PC-3 (cell line): ENCODE data around the gene ADCY5. TPM values are rescaled to one million over a fixed set of nuclear protein-coding genes. Genes with fewer than 3 reads are reported as not detected.
"Not testable (repeated sequence)": the region's sequence is repeated elsewhere in the genome, so short reads cannot be mapped to it uniquely, and the experiment has no call there.

Experiments
- ATAC-seq: fragments of 200-7000 bp; cut with Tn5 transposase; 2 replicates; pipeline ENCODE4 v1.9.1; 2020; ENCODE audit warnings: mild to moderate bottlenecking, moderate library complexity
- BruUV-seq: library from RNA; stranded (reverse); fragments of 400-500 nt; replicated peaks from 2 replicates; lab custom pipeline; 2021; lab: Mats Ljungman, UMichigan
- CTCF ChIA-PET: fragments of 300-600 bp; sonication (Branson Sonifier 250); formaldehyde crosslinking; loops from one replicate; lab custom pipeline; 2022; ENCODE audit warnings: antibody characterized with exemption; lab: Charles Lee
- POLR2A ChIA-PET: fragments of 300-600 bp; sonication (Branson Sonifier 250); formaldehyde crosslinking; loops from one replicate; lab custom pipeline; 2022; ENCODE audit warnings: antibody characterized with exemption; ENCODE audit not compliant: unreplicated experiment; lab: Charles Lee
- DNase-seq: peaks from one replicate; pipeline ENCODE4 v3.0.0-alpha.2; 2015
- H2AFZ ChIP-seq: fragments of 300-600 bp; sonication (generic); 2 replicates; pipeline ENCODE4 v1.6.0; 2016; ENCODE audit warnings: antibody characterized with exemption, low read length
- H3F3A ChIP-seq: fragments of 300-600 bp; sonication (generic); one replicate; pipeline ENCODE4 v1.6.0; 2017; ENCODE audit warnings: antibody characterized with exemption, low read length, control low read depth, mild to moderate bottlenecking; ENCODE audit not compliant: unreplicated experiment
- H3K27ac ChIP-seq: fragments of 300-600 bp; sonication (generic); 2 replicates; pipeline ENCODE4 v1.5.1; 2016; ENCODE audit warnings: mild to moderate bottlenecking, low read length
- H3K27me3 ChIP-seq: fragments of 300-600 bp; sonication (generic); 2 replicates; pipeline ENCODE4 v1.6.1; 2016; ENCODE audit warnings: low read length, mixed read lengths
- H3K36me3 ChIP-seq: fragments of 300-600 bp; sonication (generic); 2 replicates; pipeline ENCODE4 v1.6.1; 2016; ENCODE audit warnings: low read depth, mixed run types, low read length, mixed read lengths
- H3K4me1 ChIP-seq: fragments of 300-600 bp; sonication (generic); 2 replicates; pipeline ENCODE4 v1.5.1; 2016; ENCODE audit warnings: low read length; ENCODE audit not compliant: insufficient read depth
- H3K4me2 ChIP-seq: fragments of 300-600 bp; sonication (generic); 2 replicates; pipeline ENCODE4 v1.6.0; 2016; ENCODE audit warnings: low read length
- H3K4me3 ChIP-seq: fragments of 300-600 bp; sonication (generic); 2 replicates; pipeline ENCODE4 v1.5.1; 2016; ENCODE audit warnings: mild to moderate bottlenecking, low read length, mixed read lengths
- H3K79me2 ChIP-seq: fragments of 300-600 bp; sonication (generic); 2 replicates; pipeline ENCODE4 v1.6.1; 2017; ENCODE audit warnings: low read length, mixed read lengths
- H3K9ac ChIP-seq: fragments of 300-600 bp; sonication (generic); 2 replicates; pipeline ENCODE4 v1.6.0; 2016; ENCODE audit warnings: mild to moderate bottlenecking, low read length
- H3K9me2 ChIP-seq: fragments of 300-600 bp; sonication (generic); replicated peaks from 2 replicates; pipeline ENCODE4 v1.6.1; 2016; ENCODE audit warnings: mixed run types, low read length, mixed read lengths
- H3K9me3 ChIP-seq: fragments of 300-600 bp; sonication (generic); 2 replicates; pipeline ENCODE4 v1.6.1; 2016; ENCODE audit warnings: low read length, mixed read lengths
- H4K20me1 ChIP-seq: fragments of 300-600 bp; sonication (generic); 2 replicates; pipeline ENCODE4 v1.6.1; 2016; ENCODE audit warnings: low read length, mixed read lengths
- EZH2 ChIP-seq: fragments of 300-600 bp; sonication (generic); IDR thresholded peaks from one replicate; pipeline ENCODE4 v1.6.1; 2017; ENCODE audit warnings: antibody characterized with exemption, mild to moderate bottlenecking, low read length; ENCODE audit not compliant: unreplicated experiment
- EZH2phosphoT487 ChIP-seq: fragments of 300-600 bp; sonication (generic); IDR thresholded peaks from 2 replicates; pipeline ENCODE4 v1.6.1; 2018; ENCODE audit warnings: mild to moderate bottlenecking, antibody characterized with exemption, low read length, borderline replicate concordance
- intact Hi-C: fragments of 100-400 bp; cut with micrococcal nuclease; formaldehyde crosslinking; loops from 2 replicates; pipeline ENCODE4 v1.9.0; 2023
- total RNA-seq: library from RNA; depleted of rRNA; stranded (reverse); fragments of >200 nt; gene quantifications from 2 replicates; pipeline ENCODE4 v1.2.3, GENCODE V29; 2014
- TF ChIP-seq, protein P1 (sequence below): fragments of 300-600 bp; sonication (generic); conservative IDR thresholded peaks from 2 replicates; pipeline ENCODE4 v1.5.1; 2017; ENCODE audit warnings: antibody characterized with exemption, low read depth, mild to moderate bottlenecking, low read length

Gene ADCY5
- total RNA-seq, 1 experiment from 2014 or later, result not detected

- DNase-seq, result peak; percentile 84
- H3K9ac ChIP-seq, result no peak overlapping the region
- H3K27ac ChIP-seq, result no peak overlapping the region
- no peaks in the 10 kb centered on the region for H3K27me3 ChIP-seq
- BruUV-seq, result no TSS peak
- H3K9me3 ChIP-seq, result no peaks in the 10 kb centered on the region
- POLR2A ChIA-PET, result no interaction called here
- H3F3A ChIP-seq, result no peaks in the 10 kb centered on the region
- intact Hi-C loops, result loop anchor here (1.0 to 5.0 kb wide), 2 partner anchors 68 to 160 kb away; no protein-coding TSS in a partner anchor
- no peak overlapping the region for H3K4me3 ChIP-seq
- H2AFZ ChIP-seq, result no peak overlapping the region
- TF ChIP-seq, protein P1, sequence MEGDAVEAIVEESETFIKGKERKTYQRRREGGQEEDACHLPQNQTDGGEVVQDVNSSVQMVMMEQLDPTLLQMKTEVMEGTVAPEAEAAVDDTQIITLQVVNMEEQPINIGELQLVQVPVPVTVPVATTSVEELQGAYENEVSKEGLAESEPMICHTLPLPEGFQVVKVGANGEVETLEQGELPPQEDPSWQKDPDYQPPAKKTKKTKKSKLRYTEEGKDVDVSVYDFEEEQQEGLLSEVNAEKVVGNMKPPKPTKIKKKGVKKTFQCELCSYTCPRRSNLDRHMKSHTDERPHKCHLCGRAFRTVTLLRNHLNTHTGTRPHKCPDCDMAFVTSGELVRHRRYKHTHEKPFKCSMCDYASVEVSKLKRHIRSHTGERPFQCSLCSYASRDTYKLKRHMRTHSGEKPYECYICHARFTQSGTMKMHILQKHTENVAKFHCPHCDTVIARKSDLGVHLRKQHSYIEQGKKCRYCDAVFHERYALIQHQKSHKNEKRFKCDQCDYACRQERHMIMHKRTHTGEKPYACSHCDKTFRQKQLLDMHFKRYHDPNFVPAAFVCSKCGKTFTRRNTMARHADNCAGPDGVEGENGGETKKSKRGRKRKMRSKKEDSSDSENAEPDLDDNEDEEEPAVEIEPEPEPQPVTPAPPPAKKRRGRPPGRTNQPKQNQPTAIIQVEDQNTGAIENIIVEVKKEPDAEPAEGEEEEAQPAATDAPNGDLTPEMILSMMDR, result peak; percentile 98
- no peak for TF ChIP-seq EZH2
- H3K4me1 ChIP-seq, result no peaks in the 10 kb centered on the region
- H3K79me2 ChIP-seq, result no peaks in the 10 kb centered on the region
- no peaks in the 10 kb centered on the region for H3K9me2 ChIP-seq
- H4K20me1 ChIP-seq, result no peaks in the 10 kb centered on the region
- H3K36me3 ChIP-seq, result peaks cover 6% of the 10 kb centered on the region; the same call in 1 of the 2 replicates
- H3K4me2 ChIP-seq, result no peak overlapping the region
- peak; percentile 87 for ATAC-seq
- CTCF ChIA-PET, result interaction anchor here (0.5 to 1.0 kb wide), 3 partner anchors 35 to 158 kb away, joined by 4 read pairs; no protein-coding TSS in a partner anchor
Observed at GRCh38 chr3:123489400-123490004, 40.6 kb upstream of the ADCY5 start.

DNA sequence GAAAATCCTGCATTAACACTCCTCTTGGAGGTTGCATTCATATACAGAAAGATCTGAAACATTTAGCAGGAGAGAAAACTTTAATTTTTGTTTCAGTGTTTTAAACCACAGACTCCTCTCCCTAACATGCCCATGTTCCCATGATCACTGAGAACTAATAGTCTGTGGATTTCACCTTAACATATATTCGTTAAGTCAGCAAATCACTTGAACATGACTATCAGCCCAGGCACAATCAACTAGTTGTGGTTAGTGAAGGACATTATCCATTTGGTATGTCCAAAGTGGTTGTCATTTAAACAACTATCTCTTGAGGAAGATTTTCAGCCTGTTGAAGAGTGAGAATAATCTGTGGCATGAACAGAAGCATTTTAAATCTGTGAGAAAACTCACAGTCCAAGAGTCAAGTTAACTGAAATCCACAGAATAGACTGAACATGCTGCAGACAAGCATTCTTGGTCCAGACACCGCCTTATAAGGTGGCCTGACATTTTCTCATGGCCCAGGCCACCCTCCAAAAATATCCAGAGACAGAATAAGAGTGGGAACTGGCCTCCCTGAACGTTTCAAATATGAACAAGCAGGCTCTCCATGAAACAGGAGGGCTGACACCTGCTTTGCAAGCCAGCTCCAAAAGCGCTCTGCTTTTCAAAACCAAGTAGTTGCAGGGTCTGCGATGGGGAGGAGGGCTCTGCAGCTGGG, 39.9 kb upstream of the ADCY5 start:
- ChIA-PET POLR2A (no interaction called here), CTCF (interaction anchor here (0.5 to 1.0 kb wide), 3 partner anchors 34 to 157 kb away, joined by 4 read pairs; no protein-coding TSS in a partner anchor)
- no peaks in the 10 kb centered on the region for H3K9me3 ChIP-seq
- H3K79me2 ChIP-seq, result no peaks in the 10 kb centered on the region
- no peaks in the 10 kb centered on the region for H3K9me2 ChIP-seq
- ATAC-seq (no peak), DNase-seq (no peak)
- H3K4me3 ChIP-seq, result no peak overlapping the region
- H3K9ac ChIP-seq, result no peak overlapping the region
- no peaks in the 10 kb centered on the region for H3F3A ChIP-seq
- H3K27ac ChIP-seq, result no peak overlapping the region
- no peak overlapping the region for H3K4me2 ChIP-seq
- H2AFZ ChIP-seq, result no peak overlapping the region
- intact Hi-C loops, result loop anchor here (1.0 to 5.0 kb wide), 2 partner anchors 69 to 159 kb away; no protein-coding TSS in a partner anchor
- H4K20me1 ChIP-seq, result no peaks in the 10 kb centered on the region
- TF ChIP-seq, protein P1, result no peak
- TF ChIP-seq EZH2phosphoT487 (no peak), EZH2 (no peak)
- H3K4me1 ChIP-seq, result no peaks in the 10 kb centered on the region
- BruUV-seq, result no TSS peak
- H3K27me3 ChIP-seq, result no peaks in the 10 kb centered on the region
- no peaks in the 10 kb centered on the region for H3K36me3 ChIP-seq

GRCh38 chr3:123487063-123487462, 38.2 kb upstream of the ADCY5 start:
- ATAC-seq, BruUV-seq, H3F3A ChIP-seq, CTCF ChIA-PET, H3K27ac ChIP-seq, H3K9me3 ChIP-seq, H3K4me3 ChIP-seq, H3K9me2 ChIP-seq, H3K4me1 ChIP-seq, H3K79me2 ChIP-seq, H3K4me2 ChIP-seq, H3K27me3 ChIP-seq, H4K20me1 ChIP-seq, H3K36me3 ChIP-seq, DNase-seq, H3K9ac ChIP-seq, POLR2A ChIA-PET, H2AFZ ChIP-seq: not testable (repeated sequence)
- intact Hi-C loops, result loop anchor here (5.0 kb wide), 1 partner anchor 70 kb away; no protein-coding TSS in a partner anchor
